ENCODE measurements around the gene IL13RA1.
"Not testable (repeated sequence)": the region's sequence is repeated elsewhere in the genome, so short reads cannot be mapped to it uniquely, and the experiment has no call there.

IL13RA1 gene

DNA sequence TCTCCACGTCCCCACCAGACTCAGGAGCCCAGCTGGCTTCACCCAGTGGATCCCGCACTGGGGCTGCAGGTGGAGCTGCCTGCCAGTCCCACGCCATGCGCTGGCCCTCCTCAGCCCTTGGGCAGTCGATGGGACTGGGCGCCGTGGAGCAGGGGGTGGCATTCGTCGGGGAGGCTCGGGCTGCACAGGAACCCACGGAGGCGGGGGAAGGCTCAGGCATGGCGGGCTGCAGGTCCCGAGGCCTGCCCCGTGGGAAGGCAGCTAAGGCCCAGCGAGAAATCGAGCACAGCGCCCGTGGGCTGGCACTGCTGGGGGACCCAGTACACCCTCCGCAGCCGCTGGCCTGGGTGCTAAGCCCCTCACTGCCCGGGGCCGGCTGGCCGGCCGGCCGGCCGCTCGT, 10.6 kb upstream of the IL13RA1 start:
- not testable (repeated sequence) for H3K4me3 ChIP-seq (ENCODE audit: low read length); H3K36me3 ChIP-seq (ENCODE audit: control insufficient read depth, insufficient read depth, low read length); H3K4me1 ChIP-seq (ENCODE audit: control insufficient read depth, insufficient read depth, low read length); H3K27me3 ChIP-seq (ENCODE audit: control insufficient read depth, insufficient read depth, low read length); H3K27ac ChIP-seq (ENCODE audit: low read depth, low read length); H3K9ac ChIP-seq (ENCODE audit: low read length)

DNA sequence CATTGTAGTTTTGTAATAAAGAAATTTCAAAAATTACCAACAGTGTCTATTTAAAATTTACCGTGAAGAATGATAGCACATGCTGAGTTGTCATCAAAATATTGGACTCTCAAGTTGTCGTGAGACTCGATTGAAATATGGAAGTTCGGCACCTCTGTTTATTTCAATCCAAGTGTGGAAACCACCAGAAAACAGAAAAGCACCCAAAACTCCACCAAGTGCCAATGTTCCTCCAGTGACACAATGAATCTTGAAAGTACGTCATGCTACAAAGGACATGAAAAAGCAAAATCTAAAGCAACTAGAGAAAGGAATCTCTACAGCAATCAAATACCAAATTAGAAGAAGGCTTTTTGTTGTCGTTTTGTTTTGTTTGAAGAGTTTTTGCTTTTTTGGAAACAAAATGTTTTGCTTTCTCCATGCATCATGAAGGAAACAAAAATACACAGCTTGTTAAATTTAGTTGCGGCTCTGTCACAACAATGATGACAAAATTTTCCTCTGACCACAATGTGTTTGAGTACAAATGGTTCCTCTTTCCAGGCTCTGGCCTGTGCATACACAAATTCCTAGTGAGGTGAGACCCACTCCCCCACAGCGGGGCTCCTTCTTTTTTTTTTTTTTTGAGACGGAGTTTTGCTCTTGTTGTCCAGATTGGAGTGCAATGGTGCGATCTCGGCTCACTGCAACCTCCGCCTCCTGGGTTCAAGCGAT, 9.6 kb upstream of the IL13RA1 start:
- Histone ChIP-seq H3K9ac (ENCODE audit: low read length) (no peak overlapping the region), H3K27ac (ENCODE audit: low read depth, low read length) (no peak overlapping the region), H3K36me3 (ENCODE audit: control insufficient read depth, insufficient read depth, low read length) (no peaks in the 10 kb centered on the region), H3K27me3 (ENCODE audit: control insufficient read depth, insufficient read depth, low read length) (no peaks in the 10 kb centered on the region), H3K4me1 (ENCODE audit: control insufficient read depth, insufficient read depth, low read length) (no peaks in the 10 kb centered on the region), H3K4me3 (ENCODE audit: low read length) (no peak overlapping the region)

DNA sequence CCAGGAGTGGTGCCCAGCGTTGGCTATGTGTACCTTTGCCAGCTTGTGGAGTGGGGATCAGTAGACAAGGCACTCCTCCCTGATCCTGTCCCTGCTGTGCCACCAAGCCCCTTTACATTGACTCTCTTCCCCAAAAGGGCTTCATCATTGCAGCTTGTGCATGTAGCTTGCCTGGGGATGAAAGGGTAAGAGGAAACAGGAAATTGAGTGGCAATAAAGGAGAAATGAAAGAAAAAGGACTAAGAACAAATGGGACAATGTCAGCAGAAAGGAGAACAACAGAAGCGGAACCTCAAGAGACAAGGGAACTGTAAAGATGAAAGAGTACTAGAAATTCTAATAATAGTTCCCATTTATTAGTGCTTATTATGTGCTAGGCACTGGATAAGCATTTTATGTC, 8.7 kb upstream of the IL13RA1 start:
- Histone ChIP-seq H3K4me3 (ENCODE audit: low read length) (no peak overlapping the region), H3K36me3 (ENCODE audit: control insufficient read depth, insufficient read depth, low read length) (no peaks in the 10 kb centered on the region), H3K27ac (ENCODE audit: low read depth, low read length) (no peak overlapping the region)

DNA sequence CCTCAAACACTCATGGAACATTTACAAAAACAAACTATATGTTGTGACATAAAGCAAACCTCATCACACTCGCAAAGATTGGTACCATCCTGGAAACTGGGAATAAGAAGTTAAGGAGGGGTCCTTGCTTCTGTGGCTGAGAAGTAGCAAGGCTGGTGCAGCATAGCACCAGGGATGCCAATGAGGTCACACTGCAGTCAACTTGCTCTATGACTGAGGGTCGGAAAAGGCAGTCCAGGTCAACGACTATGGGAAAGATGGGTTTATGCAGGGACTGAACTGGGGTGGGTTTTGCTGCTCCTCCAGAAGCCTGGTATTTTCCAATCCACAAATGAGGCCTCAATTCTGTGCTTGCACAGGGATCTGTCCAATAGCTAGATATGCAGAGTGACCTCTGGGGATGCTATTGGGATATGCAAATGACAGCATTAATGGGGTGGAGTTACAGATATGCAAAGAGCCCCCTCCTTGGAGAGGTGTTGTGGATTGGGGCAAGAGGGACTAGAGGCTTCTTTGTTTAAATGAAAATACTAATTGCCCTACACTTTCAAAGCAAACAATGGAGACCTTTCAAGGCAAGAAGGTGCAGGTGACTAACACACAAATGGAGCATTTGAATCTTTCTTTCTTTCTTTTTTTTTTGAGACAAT, 7.2 kb upstream of the IL13RA1 start:
- H3K4me3 ChIP-seq (ENCODE audit: low read length): no peak overlapping the region
- H3K27ac ChIP-seq (ENCODE audit: low read depth, low read length): no peak overlapping the region
- H3K36me3 ChIP-seq (ENCODE audit: control insufficient read depth, insufficient read depth, low read length): no peaks in the 10 kb centered on the region
- H3K4me1 ChIP-seq (ENCODE audit: control insufficient read depth, insufficient read depth, low read length): peaks cover 3% of the 10 kb centered on the region
- no peak overlapping the region for H3K9ac ChIP-seq (ENCODE audit: low read length)
- no peaks in the 10 kb centered on the region for H3K27me3 ChIP-seq (ENCODE audit: control insufficient read depth, insufficient read depth, low read length)

More for the DNA sequence above, 8.7 kb upstream of the IL13RA1 start:
- no peak overlapping the region for H3K9ac ChIP-seq (ENCODE audit: low read length)
- no peaks in the 10 kb centered on the region for H3K4me1 ChIP-seq (ENCODE audit: control insufficient read depth, insufficient read depth, low read length)
- no peaks in the 10 kb centered on the region for H3K27me3 ChIP-seq (ENCODE audit: control insufficient read depth, insufficient read depth, low read length)

- Histone ChIP-seq H3K9ac (ENCODE audit: low read length) (no peak overlapping the region), H3K27me3 (ENCODE audit: control insufficient read depth, insufficient read depth, low read length) (no peaks in the 10 kb centered on the region), H3K27ac (ENCODE audit: low read depth, low read length) (no peak overlapping the region), H3K4me3 (ENCODE audit: low read length) (no peak overlapping the region), H3K4me1 (ENCODE audit: control insufficient read depth, insufficient read depth, low read length) (peaks cover 3% of the 10 kb centered on the region), H3K36me3 (ENCODE audit: control insufficient read depth, insufficient read depth, low read length) (no peaks in the 10 kb centered on the region)
Observed at GRCh38 chrX:118723376-118723775, 4.0 kb upstream of the IL13RA1 start.

DNA sequence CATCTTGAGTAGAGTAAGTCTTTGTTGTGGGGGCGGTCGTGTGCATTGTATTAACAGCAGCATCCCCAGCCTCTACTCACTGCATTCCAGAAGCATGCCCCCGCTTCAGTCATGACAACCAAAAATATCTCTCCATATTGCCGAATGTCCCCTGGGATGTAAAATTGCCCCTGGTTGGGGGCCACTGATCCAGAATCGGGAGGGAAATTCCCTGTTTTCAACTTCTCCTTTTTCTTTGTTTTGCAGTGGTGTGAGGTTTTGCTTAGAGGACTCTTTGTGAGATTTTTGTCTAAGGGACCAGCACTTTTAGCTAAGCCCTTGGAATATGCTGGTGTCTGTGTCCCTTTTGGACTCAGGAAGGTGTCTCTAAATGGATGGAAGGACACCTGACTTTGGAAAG, 3.0 kb upstream of the IL13RA1 start:
- peaks cover 3% of the 10 kb centered on the region for H3K4me1 ChIP-seq (ENCODE audit: control insufficient read depth, insufficient read depth, low read length)
- H3K36me3 ChIP-seq (ENCODE audit: control insufficient read depth, insufficient read depth, low read length): no peaks in the 10 kb centered on the region
- H3K27ac ChIP-seq (ENCODE audit: low read depth, low read length): peak overlapping the region; percentile 85
- no peaks in the 10 kb centered on the region for H3K27me3 ChIP-seq (ENCODE audit: control insufficient read depth, insufficient read depth, low read length)
- no peak overlapping the region for H3K4me3 ChIP-seq (ENCODE audit: low read length)
- no peak overlapping the region for H3K9ac ChIP-seq (ENCODE audit: low read length)

GRCh38 chrX:118724775-118725174, 2.6 kb upstream of the IL13RA1 start:
- Histone ChIP-seq H3K27ac (ENCODE audit: low read depth, low read length) (peak overlapping the region; percentile 85), H3K4me3 (ENCODE audit: low read length) (no peak overlapping the region), H3K27me3 (ENCODE audit: control insufficient read depth, insufficient read depth, low read length) (no peaks in the 10 kb centered on the region), H3K4me1 (ENCODE audit: control insufficient read depth, insufficient read depth, low read length) (peaks cover 3% of the 10 kb centered on the region), H3K36me3 (ENCODE audit: control insufficient read depth, insufficient read depth, low read length) (no peaks in the 10 kb centered on the region), H3K9ac (ENCODE audit: low read length) (no peak overlapping the region)

GRCh38 chrX:118726396-118726795, 1.0 kb upstream of the IL13RA1 start:
- Histone ChIP-seq H3K27me3 (ENCODE audit: control insufficient read depth, insufficient read depth, low read length) (no peaks in the 10 kb centered on the region), H3K4me1 (ENCODE audit: control insufficient read depth, insufficient read depth, low read length) (peaks cover 3% of the 10 kb centered on the region), H3K36me3 (ENCODE audit: control insufficient read depth, insufficient read depth, low read length) (no peaks in the 10 kb centered on the region), H3K27ac (ENCODE audit: low read depth, low read length) (peak overlapping the region; percentile 85), H3K4me3 (ENCODE audit: low read length) (no peak overlapping the region), H3K9ac (ENCODE audit: low read length) (no peak overlapping the region)

- Histone ChIP-seq H3K9ac (ENCODE audit: low read length) (peak overlapping the region; percentile 34), H3K4me3 (ENCODE audit: low read length) (peak overlapping the region; percentile 57), H3K27me3 (ENCODE audit: control insufficient read depth, insufficient read depth, low read length) (no peaks in the 10 kb centered on the region), H3K4me1 (ENCODE audit: control insufficient read depth, insufficient read depth, low read length) (peaks cover 3% of the 10 kb centered on the region), H3K27ac (ENCODE audit: low read depth, low read length) (peak overlapping the region; percentile 85), H3K36me3 (ENCODE audit: control insufficient read depth, insufficient read depth, low read length) (no peaks in the 10 kb centered on the region)
Observed at GRCh38 chrX:118727686-118728339, 407 bp downstream of the IL13RA1 start.

- H3K36me3 ChIP-seq (ENCODE audit: control insufficient read depth, insufficient read depth, low read length): no peaks in the 10 kb centered on the region
- peaks cover 3% of the 10 kb centered on the region for H3K4me1 ChIP-seq (ENCODE audit: control insufficient read depth, insufficient read depth, low read length)
- H3K9ac ChIP-seq (ENCODE audit: low read length): no peak overlapping the region
- H3K27ac ChIP-seq (ENCODE audit: low read depth, low read length): no peak overlapping the region
- peak overlapping the region; percentile 57 for H3K4me3 ChIP-seq (ENCODE audit: low read length)
- no peaks in the 10 kb centered on the region for H3K27me3 ChIP-seq (ENCODE audit: control insufficient read depth, insufficient read depth, low read length)
Observed at GRCh38 chrX:118729042-118729652, 1.7 kb downstream of the IL13RA1 start.

GRCh38 chrX:118730500-118731247, 3.3 kb downstream of the IL13RA1 start:
- peak overlapping the region; percentile 54 for H3K27ac ChIP-seq (ENCODE audit: low read depth, low read length)
- peak overlapping the region; percentile 2 for H3K4me3 ChIP-seq (ENCODE audit: low read length)
- no peaks in the 10 kb centered on the region for H3K4me1 ChIP-seq (ENCODE audit: control insufficient read depth, insufficient read depth, low read length)
- H3K36me3 ChIP-seq (ENCODE audit: control insufficient read depth, insufficient read depth, low read length): no peaks in the 10 kb centered on the region
- H3K9ac ChIP-seq (ENCODE audit: low read length): no peak overlapping the region
- no peaks in the 10 kb centered on the region for H3K27me3 ChIP-seq (ENCODE audit: control insufficient read depth, insufficient read depth, low read length)

DNA sequence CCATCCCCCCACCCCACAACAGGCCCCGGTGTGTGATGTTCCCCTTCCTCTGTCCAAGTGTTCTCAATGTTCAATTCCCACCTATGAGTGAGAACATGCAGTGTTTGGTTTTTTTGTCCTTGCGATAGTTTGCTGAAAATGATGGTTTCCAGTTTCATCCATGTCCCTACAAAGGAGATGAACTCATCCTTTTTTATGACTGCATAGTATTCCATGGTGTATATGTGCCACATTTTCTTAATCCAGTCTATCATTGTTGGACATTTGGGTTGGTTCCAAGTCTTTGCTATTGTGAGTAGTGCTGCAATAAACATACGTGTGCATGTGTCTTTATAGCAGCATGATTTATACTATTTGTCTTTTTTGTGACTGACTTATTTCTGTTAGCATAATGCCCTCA, 5.1 kb downstream of the IL13RA1 start:
- not testable (repeated sequence) for H3K4me1 ChIP-seq (ENCODE audit: control insufficient read depth, insufficient read depth, low read length); H3K4me3 ChIP-seq (ENCODE audit: low read length); H3K27ac ChIP-seq (ENCODE audit: low read depth, low read length); H3K36me3 ChIP-seq (ENCODE audit: control insufficient read depth, insufficient read depth, low read length); H3K9ac ChIP-seq (ENCODE audit: low read length); H3K27me3 ChIP-seq (ENCODE audit: control insufficient read depth, insufficient read depth, low read length)

Measured in rectal smooth muscle tissue (tissue), 1 donor.